GM19468 (cell line): ENCODE data around the gene ADGRL3.

Experiments
- ATAC-seq: cut with Tn5 transposase; IDR thresholded peaks from one replicate; pipeline ENCODE4 v1.9.1; 2021; ENCODE audit warnings: mild to moderate bottlenecking, moderate library complexity, moderate number of reproducible peaks; ENCODE audit not compliant: unreplicated experiment; ENCODE audit errors: extremely low read depth

The ADGRL3 gene

GRCh38 chr4:62003695-62004094, 803.6 kb downstream of the ADGRL3 start:
- no peak for ATAC-seq

- ATAC-seq: no peak
Measured at GRCh38 chr4:62004881-62005280, 804.8 kb downstream of the ADGRL3 start.

GRCh38 chr4:62006108-62006507, 806.0 kb downstream of the ADGRL3 start:
- ATAC-seq: no peak

- no peak for ATAC-seq
Measured at GRCh38 chr4:62015043-62015739, 815.1 kb downstream of the ADGRL3 start.

- no peak for ATAC-seq
Measured at GRCh38 chr4:62018537-62018936, 818.4 kb downstream of the ADGRL3 start.

GRCh38 chr4:62023633-62024032, 823.5 kb downstream of the ADGRL3 start:
- ATAC-seq: no peak

- ATAC-seq: no peak
Measured at GRCh38 chr4:62028745-62029144, 828.6 kb downstream of the ADGRL3 start.

GRCh38 chr4:62030958-62031357, 830.8 kb downstream of the ADGRL3 start:
- ATAC-seq: no peak

GRCh38 chr4:62037571-62037970, 837.4 kb downstream of the ADGRL3 start:
- ATAC-seq: no peak

GRCh38 chr4:62051332-62051731, 851.2 kb downstream of the ADGRL3 start:
- no peak for ATAC-seq

GRCh38 chr4:62053974-62054373, 853.8 kb downstream of the ADGRL3 start:
- ATAC-seq: no peak

GRCh38 chr4:62057031-62057430, 856.9 kb downstream of the ADGRL3 start:
- no peak for ATAC-seq

GRCh38 chr4:62058571-62058970, 858.4 kb downstream of the ADGRL3 start:
- no peak for ATAC-seq

- no peak for ATAC-seq
Measured at GRCh38 chr4:62070291-62070852, 870.2 kb downstream of the ADGRL3 start.

- ATAC-seq: no peak
Measured at GRCh38 chr4:62075089-62075488, 875.0 kb downstream of the ADGRL3 start.

- no peak for ATAC-seq
Measured at GRCh38 chr4:62075521-62075920, 875.4 kb downstream of the ADGRL3 start.

- ATAC-seq: no peak
Measured at GRCh38 chr4:62077406-62077805, 877.3 kb downstream of the ADGRL3 start.

GRCh38 chr4:62080431-62080830, 880.3 kb downstream of the ADGRL3 start:
- no peak for ATAC-seq

- no peak for ATAC-seq
Measured at GRCh38 chr4:62087706-62088105, 887.6 kb downstream of the ADGRL3 start.

- ATAC-seq: no peak
Measured at GRCh38 chr4:62093735-62094134, 893.6 kb downstream of the ADGRL3 start.

- ATAC-seq: no peak
Measured at GRCh38 chr4:62096881-62097280, 896.8 kb downstream of the ADGRL3 start.

GRCh38 chr4:62115216-62115615, 915.1 kb downstream of the ADGRL3 start:
- ATAC-seq: no peak
